GM12864 (cell line): Measurements from ENCODE around the gene CDH4.

Source experiments
- DNase-seq: peaks from one replicate; pipeline ENCODE4 v3.0.0-alpha.2; 2011; ENCODE audit warnings: low read depth
- H3K4me3 ChIP-seq: 2 replicates; pipeline ENCODE4 v1.5.1; 2011; ENCODE audit warnings: mild to moderate bottlenecking, low read depth, low read length, control low read depth
- TF ChIP-seq, protein P1 (sequence below): IDR thresholded peaks from 2 replicates; pipeline ENCODE4 v1.5.1; 2011; ENCODE audit warnings: low read depth, mild to moderate bottlenecking, moderate library complexity, low read length, control low read depth, inconsistent platforms; ENCODE audit errors: missing control alignments

The CDH4 gene

DNA sequence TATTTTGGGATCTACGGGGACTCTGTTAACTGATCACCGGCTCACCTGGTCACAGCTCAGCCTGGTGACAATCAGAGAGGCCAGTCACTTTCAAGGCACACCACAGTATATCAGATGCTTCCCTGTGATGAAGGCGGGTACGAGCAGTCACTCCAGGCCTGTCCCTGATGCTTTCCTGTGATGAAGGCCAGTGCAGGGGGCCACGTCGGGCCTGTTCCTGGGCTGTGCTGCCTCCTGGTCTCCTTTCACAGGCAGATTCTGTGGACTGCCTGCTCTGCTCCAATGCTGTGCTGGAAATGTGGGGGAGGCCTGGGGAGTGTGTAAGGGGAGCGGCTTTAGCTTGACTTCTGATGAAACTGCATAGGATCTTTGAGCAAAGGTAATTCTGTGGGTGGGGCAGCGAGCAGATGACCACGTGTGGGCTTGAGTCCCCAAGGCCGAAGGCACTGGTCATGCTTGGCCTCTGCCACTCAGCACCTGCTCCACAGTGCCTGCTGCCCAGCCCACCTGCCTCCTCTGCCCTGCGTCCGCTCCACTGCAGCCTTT, 441.1 kb downstream of the CDH4 start:
- TF ChIP-seq, protein P1, sequence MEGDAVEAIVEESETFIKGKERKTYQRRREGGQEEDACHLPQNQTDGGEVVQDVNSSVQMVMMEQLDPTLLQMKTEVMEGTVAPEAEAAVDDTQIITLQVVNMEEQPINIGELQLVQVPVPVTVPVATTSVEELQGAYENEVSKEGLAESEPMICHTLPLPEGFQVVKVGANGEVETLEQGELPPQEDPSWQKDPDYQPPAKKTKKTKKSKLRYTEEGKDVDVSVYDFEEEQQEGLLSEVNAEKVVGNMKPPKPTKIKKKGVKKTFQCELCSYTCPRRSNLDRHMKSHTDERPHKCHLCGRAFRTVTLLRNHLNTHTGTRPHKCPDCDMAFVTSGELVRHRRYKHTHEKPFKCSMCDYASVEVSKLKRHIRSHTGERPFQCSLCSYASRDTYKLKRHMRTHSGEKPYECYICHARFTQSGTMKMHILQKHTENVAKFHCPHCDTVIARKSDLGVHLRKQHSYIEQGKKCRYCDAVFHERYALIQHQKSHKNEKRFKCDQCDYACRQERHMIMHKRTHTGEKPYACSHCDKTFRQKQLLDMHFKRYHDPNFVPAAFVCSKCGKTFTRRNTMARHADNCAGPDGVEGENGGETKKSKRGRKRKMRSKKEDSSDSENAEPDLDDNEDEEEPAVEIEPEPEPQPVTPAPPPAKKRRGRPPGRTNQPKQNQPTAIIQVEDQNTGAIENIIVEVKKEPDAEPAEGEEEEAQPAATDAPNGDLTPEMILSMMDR = no peak
- H3K4me3 ChIP-seq = no peak overlapping the region
- no peak for DNase-seq

- no peak for DNase-seq
- TF ChIP-seq, protein P1 = no peak
- H3K4me3 ChIP-seq = no peak overlapping the region
Measured at GRCh38 chr20:61694682-61695081, 442.6 kb downstream of the CDH4 start.

DNA sequence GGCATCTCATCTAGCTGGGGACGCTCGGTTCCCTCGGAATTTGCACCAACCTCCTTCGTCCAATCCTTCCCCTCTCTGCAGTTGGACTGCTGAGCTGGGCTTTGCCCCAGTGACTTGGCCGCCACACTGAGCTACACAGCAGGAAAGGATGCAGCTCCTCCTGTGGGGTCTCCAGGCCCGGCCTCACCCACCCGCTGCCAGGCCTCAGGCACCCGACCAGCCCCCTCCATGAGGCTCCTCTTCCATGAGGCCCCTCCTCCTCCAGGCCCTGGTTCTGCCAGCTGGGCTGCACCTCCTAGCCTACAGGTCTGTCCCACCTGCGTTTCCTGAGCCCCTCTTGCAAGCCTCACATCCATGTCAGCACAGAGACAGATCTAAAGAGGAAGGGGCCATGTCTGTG, 443.7 kb downstream of the CDH4 start:
- H3K4me3 ChIP-seq = no peak overlapping the region
- TF ChIP-seq, protein P1 = no peak
- no peak for DNase-seq

- no peak overlapping the region for H3K4me3 ChIP-seq
- DNase-seq = no peak
- TF ChIP-seq, protein P1 = no peak
Measured at GRCh38 chr20:61696181-61696735, 444.2 kb downstream of the CDH4 start.

- no peak for DNase-seq
- TF ChIP-seq, protein P1 = no peak
Measured at GRCh38 chr20:61697666-61698597, 445.9 kb downstream of the CDH4 start.

DNA sequence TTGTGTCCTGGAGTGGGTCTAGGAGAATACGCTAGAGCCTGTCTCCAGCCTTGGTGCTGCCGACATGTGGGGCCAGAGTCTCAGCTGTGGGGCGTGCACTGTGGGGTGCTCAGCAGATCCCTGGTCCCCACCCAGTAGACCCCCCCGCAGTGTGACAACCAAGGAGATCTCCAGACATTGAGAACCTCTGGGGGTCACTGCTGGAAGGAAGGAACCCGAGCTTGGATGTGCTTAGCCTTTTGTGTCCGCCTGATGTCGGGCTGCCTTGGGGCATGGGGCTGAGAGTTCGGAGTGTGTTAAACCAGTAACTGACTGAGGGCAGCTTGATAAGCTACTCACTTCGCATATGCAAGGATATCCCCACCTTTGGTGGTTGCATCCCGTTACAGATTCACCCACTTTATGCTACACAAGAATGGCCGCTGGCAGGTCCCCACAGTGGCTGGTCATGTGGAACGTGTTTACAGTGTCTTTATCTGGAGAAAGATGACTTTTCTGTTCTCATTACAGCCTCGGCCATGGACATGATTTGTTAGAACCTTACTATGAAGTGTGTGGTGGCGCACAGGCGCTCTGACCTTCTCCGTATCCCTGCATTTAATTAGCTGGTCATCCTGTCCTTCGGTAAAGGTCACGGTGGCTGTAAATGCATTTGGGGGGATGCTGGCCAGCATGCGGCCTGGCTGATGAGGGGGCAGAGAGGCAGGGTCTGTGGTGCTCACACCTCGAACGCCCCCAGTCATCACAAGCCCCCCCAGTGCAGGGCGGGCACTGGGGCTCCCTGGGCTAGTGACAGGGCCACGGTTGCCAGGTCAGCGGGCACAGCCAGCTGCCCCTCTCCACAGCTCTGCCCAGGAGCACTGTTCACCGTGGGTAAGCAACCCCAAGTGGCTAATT, 446.8 kb downstream of the CDH4 start:
- DNase-seq = no peak
- H3K4me3 ChIP-seq = no peak overlapping the region

More at GRCh38 chr20:61697666-61698597, 445.9 kb downstream of the CDH4 start:
- no peak overlapping the region for H3K4me3 ChIP-seq

More for the DNA sequence above, 446.8 kb downstream of the CDH4 start:
- TF ChIP-seq, protein P1 = no peak
